Bronchial epithelial cell (primary cell): ENCODE measurements around the gene RRP1B. TPM values are rescaled to one million over a fixed set of nuclear protein-coding genes. Genes with fewer than 3 reads are reported as not detected.

Experiments
- DNase-seq: peaks from one replicate; pipeline ENCODE4 v3.0.0-alpha.2; 2010; ENCODE audit warnings: low read depth
- FAIRE-seq: peaks from 2 replicates; lab custom pipeline; 2011; peaks lifted over from hg19 to GRCh38; lab: Jason Lieb, UNC
- H3K27me3 ChIP-seq: 2 replicates; pipeline ENCODE4 v1.5.1; 2011; ENCODE audit warnings: low read length; ENCODE audit not compliant: control insufficient read depth, insufficient read depth
- H3K36me3 ChIP-seq: 2 replicates; pipeline ENCODE4 v1.5.1; 2011; ENCODE audit warnings: low read length; ENCODE audit not compliant: control insufficient read depth, insufficient read depth
- H3K4me3 ChIP-seq: 2 replicates; pipeline ENCODE4 v1.5.1; 2011; ENCODE audit warnings: mild to moderate bottlenecking, low read depth, low read length, control low read depth
- total RNA-seq: library from RNA; depleted of rRNA; stranded (reverse); fragments of >200 nt; gene quantifications from 2 replicates; pipeline ENCODE4 v1.2.1, GENCODE V29; 2014
- TF ChIP-seq, protein P1 (sequence below): IDR thresholded peaks from 2 replicates; pipeline ENCODE4 v1.5.1; 2011; ENCODE audit warnings: mild to moderate bottlenecking, moderate library complexity, low read length, control low read depth, inconsistent platforms; ENCODE audit not compliant: insufficient read depth, severe bottlenecking

The RRP1B gene
- total RNA-seq, 1 donor from 2014 or later = 31.1 TPM

DNA sequence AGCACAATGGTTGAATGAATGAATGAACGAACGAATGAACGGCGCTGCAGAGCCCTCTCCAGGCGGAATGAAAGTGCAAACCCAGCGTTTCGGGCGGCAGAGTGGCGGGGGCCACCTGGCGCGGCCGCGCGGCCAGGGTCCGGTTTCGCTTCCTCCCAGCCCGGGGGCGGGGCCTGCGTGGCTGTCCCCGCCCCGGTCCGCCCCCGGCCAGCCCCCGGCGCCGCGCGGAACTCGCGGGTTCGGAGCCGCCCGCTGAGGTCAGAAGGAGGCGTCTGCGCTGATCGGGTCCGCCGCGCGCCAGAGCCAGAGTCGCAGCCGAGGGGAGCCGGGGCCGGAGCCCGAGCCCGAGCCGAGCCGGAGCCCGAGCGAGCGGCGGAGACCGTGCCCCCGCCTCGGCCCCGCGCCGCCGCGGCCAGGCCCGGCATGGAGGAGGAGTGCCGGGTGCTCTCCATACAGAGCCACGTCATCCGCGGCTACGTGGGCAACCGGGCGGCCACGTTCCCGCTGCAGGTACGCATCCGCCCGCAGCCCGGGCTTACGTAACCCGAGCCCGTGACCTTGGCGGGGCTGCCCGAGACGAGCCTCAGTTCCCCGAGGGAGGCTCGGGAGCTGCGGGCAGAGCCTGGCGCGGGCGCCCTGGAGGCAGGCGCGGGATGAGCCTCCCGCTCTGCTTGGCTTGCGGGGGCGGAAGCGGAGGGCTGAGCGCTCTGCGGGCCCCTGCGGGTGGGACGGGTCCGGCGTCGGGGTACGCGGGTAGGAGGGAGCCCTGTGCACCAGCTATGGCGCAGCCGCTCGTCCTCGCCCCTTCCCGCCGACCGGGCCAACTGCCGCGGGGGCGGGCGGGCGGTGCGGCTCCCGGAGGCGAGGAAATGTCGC is 59.8 kb downstream of the RRP1B start, which contains the start of gene PDXK:
Gene PDXK, plus strand, starts transcription at position 258 of the 876 bp plus-strand sequence. Its CDS starts 166 bp downstream, at position 424.
- Histone ChIP-seq H3K36me3 (peaks cover 7% of the 10 kb centered on the region), H3K27me3 (no peaks in the 10 kb centered on the region), H3K4me3 (peak within 1 kb of the TSS; percentile 96)
- DNase-seq (peak; percentile 66), FAIRE-seq (no peak)
- TF ChIP-seq, protein P1, sequence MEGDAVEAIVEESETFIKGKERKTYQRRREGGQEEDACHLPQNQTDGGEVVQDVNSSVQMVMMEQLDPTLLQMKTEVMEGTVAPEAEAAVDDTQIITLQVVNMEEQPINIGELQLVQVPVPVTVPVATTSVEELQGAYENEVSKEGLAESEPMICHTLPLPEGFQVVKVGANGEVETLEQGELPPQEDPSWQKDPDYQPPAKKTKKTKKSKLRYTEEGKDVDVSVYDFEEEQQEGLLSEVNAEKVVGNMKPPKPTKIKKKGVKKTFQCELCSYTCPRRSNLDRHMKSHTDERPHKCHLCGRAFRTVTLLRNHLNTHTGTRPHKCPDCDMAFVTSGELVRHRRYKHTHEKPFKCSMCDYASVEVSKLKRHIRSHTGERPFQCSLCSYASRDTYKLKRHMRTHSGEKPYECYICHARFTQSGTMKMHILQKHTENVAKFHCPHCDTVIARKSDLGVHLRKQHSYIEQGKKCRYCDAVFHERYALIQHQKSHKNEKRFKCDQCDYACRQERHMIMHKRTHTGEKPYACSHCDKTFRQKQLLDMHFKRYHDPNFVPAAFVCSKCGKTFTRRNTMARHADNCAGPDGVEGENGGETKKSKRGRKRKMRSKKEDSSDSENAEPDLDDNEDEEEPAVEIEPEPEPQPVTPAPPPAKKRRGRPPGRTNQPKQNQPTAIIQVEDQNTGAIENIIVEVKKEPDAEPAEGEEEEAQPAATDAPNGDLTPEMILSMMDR = peak; percentile 30

DNA sequence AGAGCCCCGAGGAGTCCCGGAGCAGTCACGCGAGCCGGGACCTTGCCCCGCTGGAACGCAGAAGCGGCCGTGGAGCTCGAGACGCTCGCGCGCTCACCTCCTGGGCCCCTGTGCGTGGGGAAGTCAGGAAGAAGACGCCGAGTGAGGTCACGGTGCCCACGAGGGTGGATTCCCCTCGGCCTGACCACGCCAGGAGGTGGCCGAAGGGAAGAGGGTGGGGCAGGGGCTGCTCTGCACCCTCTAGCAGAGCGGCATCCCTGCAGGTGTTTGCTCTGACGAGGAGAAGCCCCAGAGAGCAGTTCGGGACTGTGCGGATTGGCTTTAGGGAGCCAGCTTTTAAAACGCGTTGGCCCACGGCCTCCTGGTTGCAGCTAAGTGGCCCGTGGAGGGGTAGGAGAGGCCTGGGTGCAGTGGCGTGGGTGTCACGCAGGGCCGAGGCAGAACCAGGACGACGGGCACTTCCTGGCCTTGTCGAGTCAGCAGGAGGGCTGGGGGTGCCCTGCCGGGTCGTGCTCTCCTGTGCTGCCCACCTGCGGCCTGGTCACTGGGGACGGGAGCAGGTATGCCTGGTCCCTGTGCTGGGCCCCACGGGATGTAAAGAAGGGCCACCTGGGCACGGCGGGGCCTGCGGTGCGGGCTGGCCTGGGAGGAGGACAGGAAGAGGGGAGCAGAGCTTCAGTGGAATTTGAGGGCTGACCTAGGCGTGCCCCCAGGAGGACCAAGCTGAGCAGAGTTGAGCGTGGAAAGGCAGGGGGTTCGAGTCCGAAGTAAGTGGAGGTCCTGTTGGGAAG is 60.6 kb downstream of the RRP1B start:
- TF ChIP-seq, protein P1 = no peak
- H3K27me3 ChIP-seq = no peaks in the 10 kb centered on the region
- H3K4me3 ChIP-seq = peak overlapping the region; percentile 96
- peaks cover 9% of the 10 kb centered on the region for H3K36me3 ChIP-seq
- FAIRE-seq (no peak), DNase-seq (no peak)

DNA sequence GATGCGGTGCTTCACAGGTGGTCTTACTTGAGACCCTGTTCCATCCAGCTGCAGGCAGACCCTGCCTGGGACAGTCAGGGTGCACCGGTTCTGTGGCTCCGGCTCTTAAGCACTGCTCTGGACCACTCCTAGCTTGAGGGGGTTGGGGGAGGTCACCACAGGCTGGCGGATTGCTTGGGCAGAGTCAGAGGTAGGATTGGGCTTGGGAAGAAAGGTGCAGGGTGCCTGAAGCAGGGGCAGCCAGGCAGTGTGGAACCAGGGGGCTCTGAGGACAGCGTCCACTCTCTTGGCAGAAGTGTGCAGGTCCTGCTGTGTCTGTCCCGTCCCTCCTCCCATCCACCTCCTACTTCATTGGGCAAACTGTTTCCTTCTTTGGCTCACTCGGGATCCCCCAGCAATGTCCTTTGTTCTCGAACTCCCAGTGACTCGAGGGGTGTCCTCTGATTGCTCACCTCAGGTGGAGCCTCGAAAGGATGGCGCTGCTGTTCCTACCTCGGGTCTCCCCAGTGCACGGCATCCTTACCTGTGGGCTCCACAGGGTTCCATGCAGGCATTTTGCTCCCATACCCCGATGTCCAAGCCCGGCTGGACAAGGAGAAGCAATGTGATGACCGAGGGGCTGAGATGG is 61.3 kb downstream of the RRP1B start:
- Histone ChIP-seq H3K36me3 (peaks cover 9% of the 10 kb centered on the region), H3K4me3 (peak overlapping the region; percentile 96), H3K27me3 (no peaks in the 10 kb centered on the region)
- TF ChIP-seq, protein P1 = no peak
- no peak for DNase-seq
- no peak for FAIRE-seq

DNA sequence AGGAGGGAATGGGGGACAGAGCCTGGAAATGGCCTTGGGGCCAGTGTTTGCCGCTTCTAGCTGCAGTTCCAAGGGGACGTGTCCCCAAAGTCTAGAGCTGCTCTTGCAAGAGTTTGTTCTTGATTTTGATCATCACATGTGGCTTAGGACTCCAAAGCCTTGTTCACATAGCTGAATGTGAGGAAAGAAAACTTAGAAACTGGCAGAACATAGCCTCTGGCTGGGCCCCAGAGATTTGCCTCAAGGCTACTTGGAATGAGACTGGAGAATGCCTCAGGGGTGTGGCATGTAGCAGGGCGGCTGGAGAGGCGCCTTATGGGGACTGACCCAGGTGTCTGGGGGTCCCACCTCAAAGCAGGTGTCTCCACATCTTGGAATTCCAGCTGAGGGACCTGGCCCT is 61.8 kb downstream of the RRP1B start:
- TF ChIP-seq, protein P1 = no peak
- DNase-seq (no peak), FAIRE-seq (no peak)
- no peaks in the 10 kb centered on the region for H3K27me3 ChIP-seq
- peak overlapping the region; percentile 96 for H3K4me3 ChIP-seq
- peaks cover 9% of the 10 kb centered on the region for H3K36me3 ChIP-seq

DNA sequence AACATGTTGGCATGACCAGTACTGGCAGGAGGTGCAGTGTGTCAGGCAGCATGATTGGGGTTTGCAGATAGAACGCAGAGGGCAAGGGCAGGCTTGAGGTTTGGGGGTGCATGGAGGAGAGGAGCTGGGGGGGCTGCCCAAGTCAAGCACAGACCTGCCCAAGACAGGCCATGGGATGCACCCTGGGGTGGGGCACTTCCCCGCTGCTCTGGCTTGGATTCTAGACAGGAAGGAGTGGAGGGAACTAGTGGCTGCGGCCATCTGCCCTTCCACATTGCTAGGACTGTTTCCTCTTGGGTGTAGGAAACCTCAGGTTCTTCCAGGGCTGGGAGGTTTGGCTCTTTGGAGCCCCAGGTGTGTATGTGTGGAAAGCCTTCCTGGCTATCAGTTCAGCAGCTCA is 62.6 kb downstream of the RRP1B start:
- FAIRE-seq (no peak), DNase-seq (no peak)
- TF ChIP-seq, protein P1 = no peak
- Histone ChIP-seq H3K36me3 (peaks cover 9% of the 10 kb centered on the region), H3K4me3 (no peak overlapping the region), H3K27me3 (no peaks in the 10 kb centered on the region)
